GM12878 (cell line): ENCODE measurements around the gene MAST4. TPM values are rescaled to one million over a fixed set of nuclear protein-coding genes. Genes with fewer than 3 reads are reported as not detected.

ENCODE experiments used
- ATAC-seq: fragments of 200-7000 bp; cut with Tn5 transposase; 3 replicates; pipeline ENCODE4 v1.9.1; 2020; ENCODE audit warnings: mild to moderate bottlenecking, moderate library complexity
- BruUV-seq: library from RNA; stranded (reverse); fragments of 400-500 nt; replicated peaks from 2 replicates; lab custom pipeline; 2021; lab: Mats Ljungman, UMichigan
- CTCF ChIA-PET: fragments of 300-600 bp; sonication (Branson Sonifier 250); formaldehyde crosslinking; extraction: SDS; loops from one replicate; lab custom pipeline; 2021; ENCODE audit warnings: inconsistent platforms; lab: Yijun Ruan, JAX
- POLR2A ChIA-PET: fragments of 350-600 bp; formaldehyde crosslinking; extraction: SDS; loops from one replicate; lab custom pipeline; 2021; ENCODE audit warnings: inconsistent platforms; lab: Charles Lee
- RAD21 ChIA-PET: fragments of 300-600 bp; sonication (Branson Sonifier 250); formaldehyde crosslinking; loops from one replicate; lab custom pipeline; 2023; ENCODE audit warnings: antibody characterized with exemption; ENCODE audit not compliant: unreplicated experiment; lab: Charles Lee
- SMC1A ChIA-PET: fragments of 300-600 bp; sonication (Branson Sonifier 250); formaldehyde crosslinking; loops from one replicate; lab custom pipeline; 2023; ENCODE audit not compliant: unreplicated experiment, uncharacterized antibody; lab: Charles Lee
- DNase-seq: peaks from one replicate; pipeline ENCODE4 v3.0.0-alpha.2; 2011; ENCODE audit warnings: low read depth, low spot score
- FAIRE-seq: peaks from 3 replicates; lab custom pipeline; 2011; peaks lifted over from hg19 to GRCh38; lab: Jason Lieb, UNC
- H2AFZ ChIP-seq: 2 replicates; pipeline ENCODE4 v1.6.0; 2011; ENCODE audit warnings: low read depth, low read length, control low read depth; ENCODE audit not compliant: control insufficient read depth
- H3K27ac ChIP-seq: 2 replicates; pipeline ENCODE4 v1.5.1; 2011; ENCODE audit warnings: control low read depth; ENCODE audit not compliant: control insufficient read depth, insufficient read depth
- H3K27me3 ChIP-seq, 2 experiments: replicated peaks in 1 of 2; 2 replicates each; pipeline versions ENCODE4 v1.6.0 to v1.6.1; 2011; ENCODE audit warnings: low read length in 1 of 2; ENCODE audit not compliant: control insufficient read depth in 2 of 2, insufficient read depth in 2 of 2
- H3K36me3 ChIP-seq, 2 experiments: 2 replicates each; pipeline ENCODE4 v1.5.1; 2011; ENCODE audit warnings: low read length in 1 of 2; ENCODE audit not compliant: control insufficient read depth in 2 of 2, insufficient read depth in 2 of 2
- H3K4me1 ChIP-seq: 2 replicates; pipeline ENCODE4 v1.6.1; 2011; ENCODE audit warnings: mild to moderate bottlenecking, low read length, moderate library complexity, mixed read lengths; ENCODE audit not compliant: control insufficient read depth, insufficient read depth
- H3K4me2 ChIP-seq: 2 replicates; pipeline ENCODE4 v1.6.0; 2011; ENCODE audit warnings: control low read depth; ENCODE audit not compliant: control insufficient read depth, insufficient read depth
- H3K4me3 ChIP-seq: fragments of 200-600 bp; sonication (generic); 2 replicates; pipeline ENCODE4 v1.5.1; 2016
- H3K79me2 ChIP-seq: 2 replicates; pipeline ENCODE4 v1.6.0; 2011; ENCODE audit warnings: low read length; ENCODE audit not compliant: control insufficient read depth, insufficient read depth
- H3K9ac ChIP-seq: 2 replicates; pipeline ENCODE4 v1.8.0; 2011; ENCODE audit warnings: low read length, control low read depth, mixed read lengths; ENCODE audit not compliant: control insufficient read depth, insufficient read depth
- H3K9me3 ChIP-seq: replicated peaks from 3 replicates; pipeline ENCODE4 v1.5.1; 2011; ENCODE audit warnings: mild to moderate bottlenecking, low read length; ENCODE audit not compliant: control insufficient read depth, insufficient read depth
- H4K20me1 ChIP-seq: 2 replicates; pipeline ENCODE4 v1.6.0; 2011; ENCODE audit not compliant: control insufficient read depth, insufficient read depth
- ATF7 ChIP-seq: fragments of 450-650 bp; IDR thresholded peaks from 2 replicates; pipeline ENCODE4 v1.6.1; 2016; ENCODE audit warnings: low read depth, mild to moderate bottlenecking
- BMI1 ChIP-seq: fragments of 450-650 bp; IDR thresholded peaks from 2 replicates; pipeline ENCODE4 v1.6.1; 2016; ENCODE audit warnings: mild to moderate bottlenecking, moderate library complexity, borderline replicate concordance
- CTCF ChIP-seq, 3 experiments: IDR thresholded peaks in 2 of 3; conservative IDR thresholded peaks in 1 of 3; 2 replicates each; pipeline ENCODE4 v1.5.1; 2011; ENCODE audit warnings: low read depth in 3 of 3, low read length in 3 of 3, mild to moderate bottlenecking in 3 of 3, control low read depth in 2 of 3, moderate library complexity in 2 of 3, inconsistent platforms in 1 of 3, mixed read lengths in 1 of 3; ENCODE audit not compliant: control insufficient read depth in 2 of 3, insufficient read depth in 1 of 3; ENCODE audit errors: extremely low read depth in 1 of 3
- DPF2 ChIP-seq: fragments of 450-650 bp; IDR thresholded peaks from 2 replicates; pipeline ENCODE4 v1.6.1; 2017; ENCODE audit warnings: mild to moderate bottlenecking
- E2F4 ChIP-seq: IDR thresholded peaks from 2 replicates; pipeline ENCODE4 v1.6.1; 2012; ENCODE audit warnings: low read depth, low read length, improper control_type of control experiment
- IRF4 ChIP-seq: IDR thresholded peaks from 2 replicates; pipeline ENCODE4 v1.6.1; 2011; ENCODE audit warnings: low read depth, low read length
- KDM1A ChIP-seq: fragments of 200-600 bp; sonication (generic); IDR thresholded peaks from 2 replicates; pipeline ENCODE4 v1.6.1; 2016; ENCODE audit warnings: borderline replicate concordance
- MTA2 ChIP-seq: fragments of 450-650 bp; IDR thresholded peaks from 2 replicates; pipeline ENCODE4 v1.6.1; 2016; ENCODE audit warnings: low read depth, mild to moderate bottlenecking, moderate library complexity
- NRF1 ChIP-seq: conservative IDR thresholded peaks from 2 replicates; pipeline ENCODE4 v1.6.1; 2011; ENCODE audit warnings: mild to moderate bottlenecking, low read depth, low read length, improper control_type of control experiment
- RBBP5 ChIP-seq: fragments of 200-600 bp; sonication (generic); conservative IDR thresholded peaks from 2 replicates; pipeline ENCODE4 v1.6.1; 2016
- RUNX3 ChIP-seq: IDR thresholded peaks from 2 replicates; pipeline ENCODE4 v1.6.1; 2012; ENCODE audit warnings: low read length, inconsistent platforms
- SMAD5 ChIP-seq: IDR thresholded peaks from 2 replicates; pipeline ENCODE4 v1.6.1; 2016; ENCODE audit warnings: antibody characterized with exemption, low read depth
- SPI1 ChIP-seq: IDR thresholded peaks from 2 replicates; pipeline ENCODE4 v1.6.1; 2011; ENCODE audit warnings: low read depth, mild to moderate bottlenecking, low read length, moderate library complexity, borderline replicate concordance; ENCODE audit not compliant: insufficient read depth
- STAT1 ChIP-seq: fragments of 450-650 bp; conservative IDR thresholded peaks from 2 replicates; pipeline ENCODE4 v1.6.1; 2014; ENCODE audit warnings: antibody characterized with exemption, mild to moderate bottlenecking
- ZNF207 ChIP-seq: fragments of 450-650 bp; IDR thresholded peaks from 2 replicates; pipeline ENCODE4 v1.6.1; 2014; ENCODE audit warnings: antibody characterized with exemption, mild to moderate bottlenecking, borderline replicate concordance
- ZNF217 ChIP-seq: fragments of 450-650 bp; IDR thresholded peaks from 2 replicates; pipeline ENCODE4 v1.6.1; 2017; ENCODE audit warnings: antibody characterized with exemption, mild to moderate bottlenecking
- WGBS: methylation state at CpG from one replicate; pipeline ENCODE4 v1.1.6; 2016; ENCODE audit warnings: low lambda C conversion rate; ENCODE audit not compliant: insufficient replicate concordance, insufficient coverage; ENCODE audit errors: missing lambda C conversion rate; 5-methylcytosine and 5-hydroxymethylcytosine counted together
- in situ Hi-C: fragments of 300-500 bp; cut with MboI; formaldehyde crosslinking; loops from 9 replicates; pipeline ENCODE4 v1.14.3; 2018; ENCODE audit warnings: mixed read lengths
- intact Hi-C: fragments of 100-400 bp; cut with micrococcal nuclease; formaldehyde crosslinking; loops from one replicate; pipeline ENCODE4 v1.14.2; 2022; ENCODE audit not compliant: unreplicated experiment
- polyA plus RNA-seq, 11 experiments: library from polyadenylated mRNA; depleted of rRNA in 4 of 11; unstranded in 6 of 11; stranded (reverse) in 5 of 11; fragments of >200 nt; fragmentation: Nextera tagmentation in 4 of 11; fragmentation: Illumina TruSeq in 1 of 11; extraction: Ambion mirVana in 4 of 11; extraction: Trizol in 1 of 11; gene quantifications; 1 replicate in 1 of 11; 2 replicates in 10 of 11; pipeline versions ENCODE4 v1.2.1 to v1.2.3, GENCODE V29; 2011 to 2016; ENCODE audit warnings: inconsistent platforms in 2 of 11, missing spikeins in 2 of 11, low read depth in 1 of 11
- total RNA-seq, 4 experiments: library from RNA; depleted of rRNA in 3 of 4; stranded (reverse); fragments of >200 nt in 3 of 4; fragmentation: Illumina TruSeq in 1 of 4; extraction: Trizol in 1 of 4; gene quantifications; 2 replicates each; pipeline versions ENCODE4 v1.2.1 to v1.2.3, GENCODE V29; 2013 to 2021
- TF ChIP-seq, protein P1 (sequence below): fragments of 450-650 bp; formaldehyde crosslinking; IDR thresholded peaks from 2 replicates; pipeline ENCODE4 v1.4.0; 2020; ENCODE audit warnings: mild to moderate bottlenecking, moderate library complexity
- TF ChIP-seq, protein P2 (sequence below): fragments of 450-650 bp; IDR thresholded peaks from 2 replicates; pipeline ENCODE4 v1.6.1; 2014; ENCODE audit warnings: mild to moderate bottlenecking

MAST4 gene
- total and polyA plus RNA-seq, 10 of the 15 experiments (the other 5 are each of a cell fraction or from before 2014, with no cell fraction given): 0.02 to 1.6 (median 0.29) TPM; not detected in 1

GRCh38 chr5:66842540-66842939 lies 246.3 kb downstream of the MAST4 start (continued):
- TF ChIP-seq, protein P1, sequence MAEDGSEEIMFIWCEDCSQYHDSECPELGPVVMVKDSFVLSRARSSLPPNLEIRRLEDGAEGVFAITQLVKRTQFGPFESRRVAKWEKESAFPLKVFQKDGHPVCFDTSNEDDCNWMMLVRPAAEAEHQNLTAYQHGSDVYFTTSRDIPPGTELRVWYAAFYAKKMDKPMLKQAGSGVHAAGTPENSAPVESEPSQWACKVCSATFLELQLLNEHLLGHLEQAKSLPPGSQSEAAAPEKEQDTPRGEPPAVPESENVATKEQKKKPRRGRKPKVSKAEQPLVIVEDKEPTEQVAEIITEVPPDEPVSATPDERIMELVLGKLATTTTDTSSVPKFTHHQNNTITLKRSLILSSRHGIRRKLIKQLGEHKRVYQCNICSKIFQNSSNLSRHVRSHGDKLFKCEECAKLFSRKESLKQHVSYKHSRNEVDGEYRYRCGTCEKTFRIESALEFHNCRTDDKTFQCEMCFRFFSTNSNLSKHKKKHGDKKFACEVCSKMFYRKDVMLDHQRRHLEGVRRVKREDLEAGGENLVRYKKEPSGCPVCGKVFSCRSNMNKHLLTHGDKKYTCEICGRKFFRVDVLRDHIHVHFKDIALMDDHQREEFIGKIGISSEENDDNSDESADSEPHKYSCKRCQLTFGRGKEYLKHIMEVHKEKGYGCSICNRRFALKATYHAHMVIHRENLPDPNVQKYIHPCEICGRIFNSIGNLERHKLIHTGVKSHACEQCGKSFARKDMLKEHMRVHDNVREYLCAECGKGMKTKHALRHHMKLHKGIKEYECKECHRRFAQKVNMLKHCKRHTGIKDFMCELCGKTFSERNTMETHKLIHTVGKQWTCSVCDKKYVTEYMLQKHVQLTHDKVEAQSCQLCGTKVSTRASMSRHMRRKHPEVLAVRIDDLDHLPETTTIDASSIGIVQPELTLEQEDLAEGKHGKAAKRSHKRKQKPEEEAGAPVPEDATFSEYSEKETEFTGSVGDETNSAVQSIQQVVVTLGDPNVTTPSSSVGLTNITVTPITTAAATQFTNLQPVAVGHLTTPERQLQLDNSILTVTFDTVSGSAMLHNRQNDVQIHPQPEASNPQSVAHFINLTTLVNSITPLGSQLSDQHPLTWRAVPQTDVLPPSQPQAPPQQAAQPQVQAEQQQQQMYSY: no peak
- no peak for TF ChIP-seq NRF1
- no peak for TF ChIP-seq RUNX3
- TF ChIP-seq E2F4: no peak

- peaks cover 7% of the 10 kb centered on the region for H3K4me1 ChIP-seq
- no peaks in the 10 kb centered on the region for H3K36me3 ChIP-seq
- in situ Hi-C loops (no loop called here), intact Hi-C loops (loop anchor here (10.0 kb wide), 1 partner anchor 362 kb away; no protein-coding TSS in a partner anchor)
- ATAC-seq (no peak), FAIRE-seq (no peak), DNase-seq (no peak)
- H3K27ac ChIP-seq: no peak overlapping the region
- SMC1A ChIA-PET: no interaction called here
- RAD21 ChIA-PET: no interaction called here
- CTCF ChIA-PET: interaction anchor here (1.0 to 1.1 kb wide), 2 partner anchors 28 kb away, joined by 3 read pairs; no protein-coding TSS in a partner anchor
- H3K79me2 ChIP-seq: no peaks in the 10 kb centered on the region
- no peak overlapping the region for H2AFZ ChIP-seq
- H3K9me3 ChIP-seq: no peaks in the 10 kb centered on the region
- no peaks in the 10 kb centered on the region for H4K20me1 ChIP-seq
- no TSS peak for BruUV-seq
- H3K27me3 ChIP-seq: peaks cover 0 to 6% of the 10 kb centered on the region in 2 experiments; a peak in 1 of 4 replicates
- H3K4me3 ChIP-seq: no peak overlapping the region
- 78% methylated on average over 4 of the region's 4 CpGs for WGBS
- H3K9ac ChIP-seq: no peak overlapping the region
- POLR2A ChIA-PET: no interaction called here
- no peak overlapping the region for H3K4me2 ChIP-seq
- no peak for TF ChIP-seq MTA2
- TF ChIP-seq ZNF207: no peak
- TF ChIP-seq SPI1: no peak
- TF ChIP-seq IRF4: no peak
- TF ChIP-seq BMI1: no peak
- no peak for TF ChIP-seq KDM1A
- no peak for TF ChIP-seq SMAD5
- TF ChIP-seq CTCF (IDR thresholded peaks at IDR 0.05 in 2 of 3, conservative IDR thresholded peaks at IDR 0.05 in 1 of 3; ENCODE audit: control insufficient read depth in 2 of 3, extremely low read depth in 1 of 3, insufficient read depth in 1 of 3, low read depth in 3 of 3, low read length in 3 of 3): no peak
- TF ChIP-seq ATF7: no peak
- no peak for TF ChIP-seq RBBP5
- TF ChIP-seq STAT1: no peak
- no peak for TF ChIP-seq DPF2
- TF ChIP-seq ZNF217: no peak
- TF ChIP-seq, protein P2, sequence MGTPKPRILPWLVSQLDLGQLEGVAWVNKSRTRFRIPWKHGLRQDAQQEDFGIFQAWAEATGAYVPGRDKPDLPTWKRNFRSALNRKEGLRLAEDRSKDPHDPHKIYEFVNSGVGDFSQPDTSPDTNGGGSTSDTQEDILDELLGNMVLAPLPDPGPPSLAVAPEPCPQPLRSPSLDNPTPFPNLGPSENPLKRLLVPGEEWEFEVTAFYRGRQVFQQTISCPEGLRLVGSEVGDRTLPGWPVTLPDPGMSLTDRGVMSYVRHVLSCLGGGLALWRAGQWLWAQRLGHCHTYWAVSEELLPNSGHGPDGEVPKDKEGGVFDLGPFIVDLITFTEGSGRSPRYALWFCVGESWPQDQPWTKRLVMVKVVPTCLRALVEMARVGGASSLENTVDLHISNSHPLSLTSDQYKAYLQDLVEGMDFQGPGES: no peak
Observed at GRCh38 chr5:66843065-66843464, 246.9 kb downstream of the MAST4 start.
